OCI-LY7 (cell line): ENCODE measurements around the gene PPP1CA. TPM values are rescaled to one million over a fixed set of nuclear protein-coding genes. Genes with fewer than 3 reads are reported as not detected.

Experiments used
- BruUV-seq: library from RNA; stranded (reverse); fragments of 400-500 nt; replicated peaks from 2 replicates; lab custom pipeline; 2021; lab: Mats Ljungman, UMichigan
- CTCF ChIA-PET: fragments of 300-600 bp; sonication (Branson Sonifier 250); formaldehyde crosslinking; loops from one replicate; lab custom pipeline; 2022; ENCODE audit warnings: antibody characterized with exemption; ENCODE audit not compliant: unreplicated experiment; lab: Charles Lee
- POLR2A ChIA-PET: fragments of 300-600 bp; sonication (Branson Sonifier 250); formaldehyde crosslinking; loops from one replicate; lab custom pipeline; 2022; ENCODE audit warnings: antibody characterized with exemption; lab: Charles Lee
- DNase-seq: peaks from one replicate; pipeline ENCODE4 v3.0.0-alpha.2; 2015; ENCODE audit warnings: low spot score
- H2AFZ ChIP-seq: fragments of 200-600 bp; sonication (generic), shearing (Covaris generic); 2 replicates; pipeline ENCODE4 v1.6.1; 2014; ENCODE audit warnings: mild to moderate bottlenecking, antibody characterized with exemption, low read length, moderate library complexity
- H3K27ac ChIP-seq: fragments of 200-600 bp; sonication (generic); 2 replicates; pipeline ENCODE4 v1.5.1; 2014; ENCODE audit warnings: mixed run types, low read depth, mild to moderate bottlenecking, moderate library complexity, low read length, inconsistent platforms; ENCODE audit not compliant: poor library complexity, severe bottlenecking
- H3K36me3 ChIP-seq: fragments of 200-600 bp; sonication (generic); 2 replicates; pipeline ENCODE4 v1.6.1; 2014; ENCODE audit warnings: mild to moderate bottlenecking, antibody characterized with exemption, low read length, moderate library complexity, mixed read lengths; ENCODE audit not compliant: insufficient read depth
- H3K4me1 ChIP-seq: fragments of 200-600 bp; sonication (generic); 2 replicates; pipeline ENCODE4 v1.5.1; 2014; ENCODE audit warnings: mild to moderate bottlenecking, low read length; ENCODE audit not compliant: insufficient read depth, poor library complexity, severe bottlenecking
- H3K4me2 ChIP-seq: fragments of 200-600 bp; sonication (generic); 2 replicates; pipeline ENCODE4 v1.6.1; 2014; ENCODE audit warnings: mild to moderate bottlenecking, low read length
- H3K4me3 ChIP-seq: fragments of 200-600 bp; sonication (generic); 2 replicates; pipeline ENCODE4 v1.5.1; 2014; ENCODE audit warnings: mild to moderate bottlenecking, low read depth, low read length; ENCODE audit not compliant: poor library complexity, severe bottlenecking
- H3K79me2 ChIP-seq: fragments of 200-600 bp; sonication (generic); 2 replicates; pipeline ENCODE4 v1.6.1; 2016; ENCODE audit warnings: low read depth, mild to moderate bottlenecking, low read length, moderate library complexity, mixed read lengths; ENCODE audit not compliant: insufficient read depth
- H3K9me2 ChIP-seq: fragments of 200-600 bp; sonication (generic); 2 replicates; pipeline ENCODE4 v1.6.1; 2016; ENCODE audit warnings: mild to moderate bottlenecking, low read length, mixed read lengths; ENCODE audit not compliant: insufficient read depth
- H3K9me3 ChIP-seq: fragments of 200-600 bp; sonication (generic); 2 replicates; pipeline ENCODE4 v1.6.1; 2014; ENCODE audit warnings: mild to moderate bottlenecking, mixed run types, low read length, mixed read lengths
- H4K20me1 ChIP-seq: fragments of 200-600 bp; sonication (generic); 2 replicates; pipeline ENCODE4 v1.6.1; 2014; ENCODE audit warnings: mild to moderate bottlenecking, antibody characterized with exemption, low read length, moderate library complexity, mixed read lengths; ENCODE audit not compliant: insufficient read depth
- CTCF ChIP-seq: fragments of 200-600 bp; sonication (generic); conservative IDR thresholded peaks from 2 replicates; pipeline ENCODE4 v1.5.1; 2014; ENCODE audit warnings: mild to moderate bottlenecking, antibody characterized with exemption, low read length, moderate library complexity, mixed read lengths
- EZH2phosphoT487 ChIP-seq: fragments of 200-600 bp; sonication (generic); IDR thresholded peaks from 2 replicates; pipeline ENCODE4 v1.6.1; 2018; ENCODE audit warnings: low read depth, borderline replicate concordance, mild to moderate bottlenecking, mixed run types, antibody characterized with exemption, low read length, moderate library complexity, mixed read lengths
- intact Hi-C: fragments of 100-400 bp; cut with micrococcal nuclease; formaldehyde crosslinking; loops from one replicate; pipeline ENCODE4 v1.10.0; 2022; ENCODE audit not compliant: unreplicated experiment
- total RNA-seq, 2 experiments: library from RNA; depleted of rRNA in 1 of 2; stranded (reverse); fragments of >200 nt in 1 of 2; shearing (Covaris generic) in 1 of 2; gene quantifications; 2 replicates each; pipeline ENCODE4 v1.2.3, GENCODE V29; 2014 to 2022

PPP1CA gene
- total RNA-seq, 2 experiments from 2014 or later = 210 to 311 TPM

- peak overlapping the region; percentile 97 for H3K4me3 ChIP-seq
- no peak overlapping the region for H2AFZ ChIP-seq
- no TSS peak for BruUV-seq
- CTCF ChIA-PET = interaction anchor here (0.6 to 0.8 kb wide), 5 partner anchors 9 to 50 kb away, joined by 3 to 7 read pairs (median 3); partner anchors contain the start of gene RAD9A
- H3K4me1 ChIP-seq = peaks cover 57% of the 10 kb centered on the region
- H3K9me3 ChIP-seq = no peaks in the 10 kb centered on the region
- no peaks in the 10 kb centered on the region for H3K9me2 ChIP-seq
- 0 out of 2 replicates have a peak, but pooled peaks cover 7% of the 10 kb centered on the region for H4K20me1 ChIP-seq
- TF ChIP-seq CTCF (no peak; the same call in 1 of the 2 replicates), EZH2phosphoT487 (no peak)
- POLR2A ChIA-PET = interaction anchor here (0.9 to 5.1 kb wide), 13 partner anchors 10 to 85 kb away, joined by 3 to 38 read pairs (median 4); partner anchors contain the start of genes PTPRCAP, RAD9A and TMEM134
- intact Hi-C loops = loop anchor here (5.0 to 10.0 kb wide), 2 partner anchors 186 to 244 kb away; no protein-coding TSS in a partner anchor
- peaks cover 55% of the 10 kb centered on the region for H3K36me3 ChIP-seq
- no peak for DNase-seq
- peak overlapping the region; percentile 97 for H3K4me2 ChIP-seq
- peak overlapping the region; percentile 65 for H3K27ac ChIP-seq
- peaks cover 37% of the 10 kb centered on the region for H3K79me2 ChIP-seq
These were observed 640 bp downstream of the PPP1CA start for GRCh38 chr11:67400942-67401494.

GRCh38 chr11:67400251-67400941 is 1.3 kb downstream of the PPP1CA start:
- Histone ChIP-seq H3K4me1 (peaks cover 51% of the 10 kb centered on the region), H2AFZ (no peak overlapping the region), H3K79me2 (peaks cover 31% of the 10 kb centered on the region), H3K9me3 (no peaks in the 10 kb centered on the region), H3K4me2 (peak overlapping the region; percentile 97), H3K27ac (peak overlapping the region; percentile 65), H3K9me2 (no peaks in the 10 kb centered on the region), H3K4me3 (peak overlapping the region; percentile 97), H4K20me1 (0 out of 2 replicates have a peak, but pooled peaks cover 7% of the 10 kb centered on the region), H3K36me3 (peaks cover 55% of the 10 kb centered on the region)
- CTCF ChIA-PET = interaction anchor here (0.6 kb wide), 1 partner anchor 48 kb away, joined by 3 read pairs; no protein-coding TSS in a partner anchor
- intact Hi-C loops = loop anchor here (5.0 to 10.0 kb wide), 2 partner anchors 187 to 244 kb away; no protein-coding TSS in a partner anchor
- POLR2A ChIA-PET = interaction anchor here (0.8 to 5.1 kb wide), 5 partner anchors 9 to 84 kb away, joined by 3 to 38 read pairs (median 15); partner anchors contain the start of genes PTPRCAP and RAD9A
- BruUV-seq = no TSS peak
- no peak for TF ChIP-seq EZH2phosphoT487
- no peak for TF ChIP-seq CTCF
- no peak for DNase-seq
